ENCODE results near the gene ALCAM.
A peak's percentile ranks its signal among the peaks of the same experiment; 100 is the strongest.
"Not testable (repeated sequence)": the region's sequence is repeated elsewhere in the genome, so short reads cannot be mapped to it uniquely, and the experiment has no call there.

ALCAM gene

GRCh38 chr3:105580296-105580965, 213.7 kb downstream of the ALCAM start:
- no peak for DNase-seq

DNA sequence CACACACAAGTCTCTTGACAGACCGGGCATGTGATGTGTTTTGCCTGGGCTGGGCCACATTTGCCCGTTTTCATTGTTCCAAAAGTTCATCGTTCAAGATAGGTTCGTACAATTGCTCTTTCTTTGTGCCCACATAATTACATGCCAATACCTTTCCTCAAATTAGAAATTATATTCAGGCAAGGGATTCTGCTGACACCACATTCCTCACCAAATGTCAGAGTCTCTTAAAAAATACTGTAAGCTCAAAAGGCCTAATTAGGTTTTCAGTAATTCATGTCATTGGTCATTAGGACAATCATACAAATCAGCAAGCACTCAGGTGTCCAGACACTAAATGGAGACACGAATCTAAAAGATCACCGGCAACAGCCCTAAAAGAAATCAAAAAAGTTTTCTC, 215.3 kb downstream of the ALCAM start:
- DNase-seq: no peak

DNA sequence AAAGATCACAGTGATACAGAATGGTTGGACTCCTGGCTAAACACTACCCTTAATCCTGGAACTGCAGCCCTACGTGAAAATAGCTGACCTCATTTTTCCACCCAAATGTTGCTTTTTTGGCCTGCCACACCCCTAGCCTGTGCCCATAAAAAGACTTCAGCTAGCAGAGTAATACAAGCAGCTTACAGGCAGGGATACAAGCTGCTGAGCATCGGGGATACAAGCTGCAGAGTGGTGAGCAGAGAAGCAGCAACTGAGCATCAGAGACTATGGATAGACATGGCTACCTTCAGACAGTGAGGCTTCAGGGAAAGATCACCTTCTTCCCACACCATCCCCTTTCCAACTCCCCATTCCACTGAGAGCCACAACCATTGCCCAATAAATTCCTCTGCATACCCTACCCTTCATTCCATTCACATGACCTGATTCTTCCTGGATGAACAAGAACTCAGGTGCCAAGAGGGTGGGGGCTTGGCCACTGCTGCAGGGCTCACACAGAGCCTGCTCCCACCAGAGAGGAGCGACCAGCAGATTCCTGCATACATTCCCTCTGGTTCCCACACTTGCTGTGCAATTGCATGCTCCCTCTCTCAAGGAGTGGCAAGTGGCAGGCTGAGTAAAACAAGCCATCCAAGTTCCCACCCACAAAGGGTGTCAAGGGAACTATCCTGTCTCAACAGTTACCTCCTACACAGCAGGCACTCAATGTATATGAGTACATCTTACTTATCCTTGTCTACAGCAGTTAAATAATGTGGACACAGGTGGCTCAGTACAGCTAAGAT, 217.5 kb downstream of the ALCAM start:
- DNase-seq: peak in 3 of 58 donors; percentile 1 to 7 (median 2)

GRCh38 chr3:105593315-105593714, 226.6 kb downstream of the ALCAM start:
- DNase-seq: no peak

DNA sequence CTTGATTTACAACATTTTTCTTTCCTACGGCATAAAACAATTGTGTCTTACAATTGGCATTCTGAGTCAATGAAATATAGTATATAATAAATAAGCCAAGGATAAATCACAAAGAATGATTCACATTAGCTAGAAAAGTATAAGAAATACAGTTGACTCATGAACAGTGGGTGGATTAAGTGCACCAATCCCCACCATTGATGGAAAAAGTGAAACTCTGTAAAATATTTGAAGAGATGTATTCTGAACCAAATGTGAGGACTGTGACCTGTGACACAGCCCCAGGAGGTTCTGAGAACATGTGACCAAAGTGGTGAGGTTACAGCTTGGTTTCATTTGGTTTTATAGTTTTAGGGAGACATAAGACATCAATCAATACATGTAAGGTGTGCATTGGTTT, 227.5 kb downstream of the ALCAM start:
- DNase-seq: no peak

- DNase-seq: no peak
Observed at GRCh38 chr3:105598042-105598796, 231.5 kb downstream of the ALCAM start.

DNA sequence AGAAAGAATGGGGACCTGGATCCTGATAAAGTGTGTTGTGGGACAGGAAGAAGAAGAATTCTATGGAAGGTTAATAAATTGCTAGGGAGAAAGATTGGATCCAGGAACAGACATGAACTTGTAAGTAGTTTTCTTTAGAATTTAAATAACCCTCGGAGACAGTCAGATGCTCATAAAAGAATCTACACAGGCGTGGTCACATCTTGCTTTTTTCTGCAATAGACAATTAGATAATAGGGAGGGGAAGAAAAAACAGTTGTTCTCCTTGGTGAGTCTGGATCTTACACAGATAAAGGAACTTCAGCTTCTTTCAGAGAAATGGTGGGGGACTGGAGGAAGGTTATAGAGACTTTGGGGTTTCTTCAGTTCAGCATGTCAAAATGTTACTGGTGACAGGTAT, 232.6 kb downstream of the ALCAM start:
- no peak for DNase-seq

- DNase-seq: not testable (repeated sequence)
Observed at GRCh38 chr3:105601756-105602155, 235.0 kb downstream of the ALCAM start.

- DNase-seq: not testable (repeated sequence)
Observed at GRCh38 chr3:105602286-105602685, 235.6 kb downstream of the ALCAM start.

DNA sequence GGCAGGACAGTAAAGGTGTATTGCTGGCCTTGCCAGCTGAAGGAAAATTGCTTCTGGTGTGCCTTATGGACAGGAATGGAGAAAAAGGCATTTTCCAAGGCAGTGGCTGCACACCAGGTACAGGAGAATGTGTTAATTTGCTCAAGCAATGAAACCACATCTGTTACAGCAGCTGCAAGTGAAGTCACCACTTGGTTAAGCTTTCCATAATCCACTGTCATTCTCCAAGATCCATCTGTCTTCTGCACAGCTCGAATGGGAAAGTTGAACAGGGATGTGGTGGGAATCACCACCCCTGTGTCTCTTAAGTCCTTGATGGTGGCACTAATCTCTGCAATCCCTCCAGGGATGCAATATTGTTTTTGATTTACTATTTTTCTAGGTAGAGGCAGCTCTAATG, 236.8 kb downstream of the ALCAM start:
- not testable (repeated sequence) for DNase-seq

- DNase-seq: no peak
Observed at GRCh38 chr3:105606016-105606415, 239.3 kb downstream of the ALCAM start.

DNA sequence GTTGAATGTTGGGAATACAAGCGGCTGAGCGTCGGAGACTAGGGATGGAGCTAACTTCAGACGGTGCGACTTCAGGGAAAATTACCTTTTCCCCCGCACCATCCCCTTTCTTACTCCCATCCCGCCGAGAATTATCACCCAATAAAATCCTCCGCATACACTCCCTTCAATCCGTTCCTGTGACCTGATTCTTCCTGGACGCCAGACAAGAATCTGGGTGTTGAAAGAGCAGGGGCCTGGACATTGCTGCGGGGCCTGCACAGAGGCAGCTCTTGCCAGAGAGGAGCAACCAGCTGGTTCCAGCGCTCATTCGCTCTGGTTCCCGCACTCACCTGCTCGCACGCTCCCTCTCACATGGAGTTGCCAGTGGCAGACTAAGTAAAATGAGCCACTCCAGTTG, 241.9 kb downstream of the ALCAM start:
- no peak for DNase-seq

- no peak for DNase-seq
Observed at GRCh38 chr3:105610473-105610872, 243.8 kb downstream of the ALCAM start.

DNA sequence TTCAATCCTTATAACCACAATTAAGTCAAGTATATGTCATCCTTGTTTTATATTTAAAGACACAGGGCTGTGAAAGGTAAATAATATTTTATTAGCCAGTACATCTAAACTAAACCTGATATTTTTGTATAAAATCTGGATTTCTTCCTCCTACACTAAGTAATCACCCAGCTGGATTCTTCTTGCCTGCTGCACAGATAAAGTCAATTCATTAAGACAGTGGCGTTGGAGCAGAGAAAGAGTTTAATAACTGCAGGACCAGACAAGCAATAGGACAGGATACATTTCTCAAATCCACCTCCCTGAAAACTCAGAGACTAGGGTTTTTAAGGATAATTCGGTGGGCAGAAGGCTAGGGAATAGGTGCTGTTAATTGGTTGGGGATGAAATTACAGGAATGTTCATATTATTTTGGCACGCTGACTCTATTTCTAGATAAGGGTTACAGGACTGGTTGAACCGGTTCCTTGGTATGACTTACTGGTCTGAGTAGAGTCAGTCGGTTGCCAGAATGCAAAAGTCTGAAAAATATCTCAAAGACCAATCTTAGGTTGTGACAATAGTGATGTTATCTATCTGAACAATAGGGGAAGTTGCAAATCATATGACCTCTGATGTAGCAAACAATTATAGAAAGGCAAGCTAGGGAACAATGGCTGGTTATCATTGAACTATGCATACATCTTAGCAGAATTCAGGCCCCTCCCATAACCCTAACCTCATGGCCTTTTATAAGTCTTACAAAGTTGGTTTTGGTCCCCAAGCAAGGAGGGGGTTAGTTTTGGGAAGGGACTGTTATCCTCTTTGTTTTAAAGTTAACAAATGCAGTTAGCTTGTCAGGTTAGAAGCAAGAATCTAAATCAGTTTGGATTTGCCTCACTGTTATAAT, 244.8 kb downstream of the ALCAM start:
- no peak for DNase-seq

DNA sequence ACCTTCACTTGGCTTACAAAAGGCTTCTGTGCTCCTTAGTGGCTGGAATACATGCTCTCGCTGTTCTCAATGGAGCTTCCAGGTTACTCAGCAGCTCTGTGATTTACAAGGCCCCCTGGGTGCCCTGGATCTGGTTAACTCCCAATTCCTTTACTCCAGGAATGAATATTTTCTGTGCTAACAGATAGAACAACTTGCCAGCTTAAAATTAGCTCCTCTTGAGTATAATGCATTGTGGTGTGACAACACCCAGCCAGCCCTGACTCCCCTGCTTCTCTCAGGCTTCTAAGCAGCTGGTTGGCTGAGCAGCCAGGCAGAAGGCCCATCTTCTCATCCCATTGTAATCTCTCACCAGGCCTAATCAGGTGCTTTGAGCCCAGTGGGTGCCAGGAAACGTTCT, 246.4 kb downstream of the ALCAM start:
- peak in 2 of 58 donors; percentile 1 to 6 for DNase-seq

DNA sequence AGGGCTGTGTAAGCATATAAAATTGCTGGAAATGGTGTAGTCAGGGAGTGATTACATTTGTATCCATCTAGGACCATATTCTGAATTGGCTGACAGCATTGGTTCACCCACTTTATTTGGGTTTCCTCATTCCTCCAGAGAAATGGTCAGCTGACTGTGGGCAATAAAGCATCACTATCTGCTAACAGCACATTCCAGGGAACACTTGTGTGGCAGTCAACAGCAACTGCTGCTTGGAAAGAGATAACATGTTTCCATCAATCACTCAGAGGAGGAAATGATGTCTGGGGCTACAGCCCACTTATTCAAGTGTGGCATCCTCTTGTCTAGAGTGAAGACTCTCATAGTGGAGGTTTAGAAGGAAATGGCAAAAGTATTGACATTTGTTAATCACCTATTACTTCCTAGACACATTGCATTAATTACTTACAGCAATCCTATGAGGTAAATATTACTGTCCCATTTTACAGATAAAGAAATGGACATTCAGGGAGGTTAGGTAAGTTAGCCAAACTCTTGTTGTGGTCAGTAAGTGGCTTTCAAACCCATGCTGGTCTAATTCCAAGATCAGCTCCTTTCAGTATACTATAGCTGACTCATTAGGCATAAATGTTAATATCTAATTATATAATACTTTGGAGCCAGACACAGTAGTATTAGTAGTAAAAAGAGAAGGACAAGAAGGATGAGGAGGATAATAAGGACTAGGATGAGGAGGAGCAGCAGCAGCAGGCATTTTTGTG, 247.8 kb downstream of the ALCAM start:
- no peak for DNase-seq

DNA sequence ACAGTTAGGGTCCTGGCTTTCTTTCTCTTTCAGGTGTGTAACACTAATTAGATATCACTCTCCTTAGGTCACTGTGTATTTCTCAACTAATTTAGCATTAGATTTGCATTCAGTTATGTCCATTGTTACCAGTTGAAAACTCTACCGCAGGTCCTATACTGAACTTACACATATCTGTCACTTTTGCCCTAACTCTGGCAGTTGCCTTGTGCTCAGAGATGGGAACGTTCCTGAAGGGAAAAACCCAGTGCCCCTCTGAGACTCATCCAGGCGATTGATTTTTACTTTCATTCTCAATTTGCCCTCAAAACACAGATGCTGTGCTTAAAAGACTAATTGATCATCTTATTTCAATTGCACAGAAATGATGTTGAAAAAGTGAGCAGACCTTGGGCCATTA, 249.1 kb downstream of the ALCAM start:
- no peak for DNase-seq

- DNase-seq: no peak
Observed at GRCh38 chr3:105616374-105617121, 249.8 kb downstream of the ALCAM start.

- DNase-seq: peak in 1 of 58 donors; percentile 4
Observed at GRCh38 chr3:105618556-105618955, 251.8 kb downstream of the ALCAM start.

DNA sequence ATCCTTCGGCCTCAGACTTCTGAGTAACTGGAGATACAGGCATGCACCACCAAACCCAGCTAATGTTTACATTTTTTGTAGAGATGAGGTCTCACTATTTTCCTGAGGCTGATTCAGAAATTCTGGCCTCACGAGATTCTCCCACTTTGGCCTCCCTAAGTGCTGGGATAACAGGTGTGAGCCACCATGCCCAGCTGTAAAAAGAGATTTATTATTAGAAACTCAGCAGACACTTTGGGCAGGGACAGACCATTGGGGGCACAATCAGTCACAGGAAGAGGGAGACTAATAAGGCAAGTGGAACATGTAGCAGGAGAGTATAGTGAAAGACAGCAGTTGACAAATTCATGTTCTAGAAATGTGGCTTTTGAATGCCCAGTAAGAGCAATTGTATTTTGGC, 252.9 kb downstream of the ALCAM start:
- DNase-seq: no peak
